Esophagus muscularis mucosa (tissue), 3 donors: ENCODE data around the gene DOCK2.

ENCODE experiments used
- EP300 ChIP-seq: sonication (generic); formaldehyde crosslinking; IDR thresholded peaks from one replicate; pipeline ENCODE4 v1.6.1; 2017; ENCODE audit warnings: antibody characterized with exemption
- TF ChIP-seq, protein P1 (sequence below), 3 experiments: fragments of 200-600 bp in 2 of 3; fragments of 450-650 bp in 1 of 3; sonication (generic) in 2 of 3; IDR thresholded peaks; one replicate each; pipeline ENCODE4 v1.5.1; 2017 to 2019; ENCODE audit warnings: antibody characterized with exemption in 3 of 3, mild to moderate bottlenecking in 2 of 3, moderate library complexity in 1 of 3

DNA sequence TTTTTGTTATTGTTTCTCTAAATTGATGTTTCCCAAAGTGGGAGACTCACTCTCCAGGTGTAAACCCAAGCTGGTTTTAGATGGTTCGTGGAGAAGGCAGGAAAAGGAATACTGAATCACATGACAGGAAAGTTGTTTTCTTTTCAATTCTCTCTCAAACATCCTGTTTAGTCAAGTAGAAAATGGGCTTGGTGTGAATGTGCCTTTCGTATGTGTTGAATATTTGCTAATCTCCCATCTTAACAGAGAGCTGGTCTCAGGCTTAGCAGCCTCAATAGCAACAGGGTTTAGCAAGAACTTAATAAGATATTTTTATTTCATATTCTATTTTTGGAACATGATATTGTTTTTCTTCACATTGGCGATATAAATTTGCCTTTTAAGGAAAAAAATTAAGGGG, 223.5 kb downstream of the DOCK2 start:
- TF ChIP-seq, protein P1, sequence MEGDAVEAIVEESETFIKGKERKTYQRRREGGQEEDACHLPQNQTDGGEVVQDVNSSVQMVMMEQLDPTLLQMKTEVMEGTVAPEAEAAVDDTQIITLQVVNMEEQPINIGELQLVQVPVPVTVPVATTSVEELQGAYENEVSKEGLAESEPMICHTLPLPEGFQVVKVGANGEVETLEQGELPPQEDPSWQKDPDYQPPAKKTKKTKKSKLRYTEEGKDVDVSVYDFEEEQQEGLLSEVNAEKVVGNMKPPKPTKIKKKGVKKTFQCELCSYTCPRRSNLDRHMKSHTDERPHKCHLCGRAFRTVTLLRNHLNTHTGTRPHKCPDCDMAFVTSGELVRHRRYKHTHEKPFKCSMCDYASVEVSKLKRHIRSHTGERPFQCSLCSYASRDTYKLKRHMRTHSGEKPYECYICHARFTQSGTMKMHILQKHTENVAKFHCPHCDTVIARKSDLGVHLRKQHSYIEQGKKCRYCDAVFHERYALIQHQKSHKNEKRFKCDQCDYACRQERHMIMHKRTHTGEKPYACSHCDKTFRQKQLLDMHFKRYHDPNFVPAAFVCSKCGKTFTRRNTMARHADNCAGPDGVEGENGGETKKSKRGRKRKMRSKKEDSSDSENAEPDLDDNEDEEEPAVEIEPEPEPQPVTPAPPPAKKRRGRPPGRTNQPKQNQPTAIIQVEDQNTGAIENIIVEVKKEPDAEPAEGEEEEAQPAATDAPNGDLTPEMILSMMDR (IDR thresholded peaks at IDR 0.05): no peak
- TF ChIP-seq EP300: no peak
